AG09319 (cell line): Measurements from ENCODE around the gene PASK.

ENCODE experiments used
- DNase-seq: peaks from one replicate; pipeline ENCODE4 v3.0.0-alpha.2; 2010; ENCODE audit warnings: low read depth; ENCODE audit errors: extremely low read depth
- TF ChIP-seq, protein P1 (sequence below): IDR thresholded peaks from 2 replicates; pipeline ENCODE4 v1.5.1; 2011; ENCODE audit warnings: low read depth, mild to moderate bottlenecking, inconsistent platforms, low read length, moderate library complexity

PASK gene

DNA sequence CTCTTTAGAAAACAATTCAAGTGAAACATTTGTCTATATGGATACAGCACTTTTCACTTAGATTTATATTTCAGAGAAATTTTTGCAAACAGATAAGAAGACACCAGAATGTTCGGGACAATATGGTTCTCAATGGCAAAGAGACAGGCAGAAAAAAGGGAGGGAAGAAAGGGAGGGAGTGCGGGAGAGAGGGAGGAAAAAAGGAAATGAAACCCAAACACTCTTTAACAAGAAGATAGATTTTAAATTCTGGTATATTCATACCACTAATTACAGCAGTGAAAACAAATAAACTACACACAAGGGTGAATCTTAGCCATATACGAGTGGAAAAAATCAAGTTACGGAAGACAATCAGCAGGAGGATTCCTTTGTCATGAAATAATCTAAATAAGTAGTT, 3.0 kb downstream of the PASK start:
- TF ChIP-seq, protein P1, sequence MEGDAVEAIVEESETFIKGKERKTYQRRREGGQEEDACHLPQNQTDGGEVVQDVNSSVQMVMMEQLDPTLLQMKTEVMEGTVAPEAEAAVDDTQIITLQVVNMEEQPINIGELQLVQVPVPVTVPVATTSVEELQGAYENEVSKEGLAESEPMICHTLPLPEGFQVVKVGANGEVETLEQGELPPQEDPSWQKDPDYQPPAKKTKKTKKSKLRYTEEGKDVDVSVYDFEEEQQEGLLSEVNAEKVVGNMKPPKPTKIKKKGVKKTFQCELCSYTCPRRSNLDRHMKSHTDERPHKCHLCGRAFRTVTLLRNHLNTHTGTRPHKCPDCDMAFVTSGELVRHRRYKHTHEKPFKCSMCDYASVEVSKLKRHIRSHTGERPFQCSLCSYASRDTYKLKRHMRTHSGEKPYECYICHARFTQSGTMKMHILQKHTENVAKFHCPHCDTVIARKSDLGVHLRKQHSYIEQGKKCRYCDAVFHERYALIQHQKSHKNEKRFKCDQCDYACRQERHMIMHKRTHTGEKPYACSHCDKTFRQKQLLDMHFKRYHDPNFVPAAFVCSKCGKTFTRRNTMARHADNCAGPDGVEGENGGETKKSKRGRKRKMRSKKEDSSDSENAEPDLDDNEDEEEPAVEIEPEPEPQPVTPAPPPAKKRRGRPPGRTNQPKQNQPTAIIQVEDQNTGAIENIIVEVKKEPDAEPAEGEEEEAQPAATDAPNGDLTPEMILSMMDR: no peak

DNA sequence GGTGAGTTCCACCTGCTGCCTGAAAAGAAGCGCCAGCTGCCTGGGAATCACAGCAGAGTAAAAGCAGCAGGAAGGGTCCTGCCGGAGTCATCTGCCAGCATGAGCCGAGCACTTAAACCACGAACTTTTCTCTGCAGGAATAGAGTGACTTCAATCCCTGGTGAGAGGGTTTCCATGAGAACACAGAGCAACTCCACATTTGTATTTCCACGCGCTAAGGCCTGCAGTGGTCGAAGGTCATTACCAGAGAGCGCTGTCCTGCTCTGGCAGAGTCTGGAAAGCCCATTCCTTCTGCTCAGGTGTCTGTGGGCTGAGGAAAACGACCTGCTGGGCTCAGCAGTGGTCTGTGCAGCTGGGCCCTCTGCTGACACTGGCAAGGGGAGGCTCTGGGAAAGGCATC, 6.7 kb downstream of the PASK start:
- DNase-seq: no peak
- TF ChIP-seq, protein P1: no peak

More for the DNA sequence above, 3.0 kb downstream of the PASK start:
- no peak for DNase-seq

DNA sequence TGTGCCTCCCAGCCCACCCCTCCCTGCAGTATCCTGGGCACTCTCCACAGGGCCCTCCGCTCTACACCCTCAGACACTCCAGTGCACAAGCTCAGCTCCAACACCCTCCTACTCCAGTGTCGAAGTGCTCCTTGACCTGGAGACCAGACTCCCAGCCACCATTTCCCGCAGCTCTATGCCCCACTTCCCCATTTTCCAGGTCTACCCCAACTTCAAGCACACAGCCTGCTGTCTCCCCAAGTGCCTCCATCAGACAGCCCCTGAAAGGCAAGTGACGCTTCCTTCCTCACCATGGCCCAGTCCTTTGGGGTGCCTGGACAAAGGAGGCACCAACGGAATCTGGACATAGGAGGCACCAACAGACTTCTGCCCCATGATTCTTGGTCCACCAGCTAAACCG, 7.2 kb downstream of the PASK start:
- TF ChIP-seq, protein P1: no peak
- DNase-seq: no peak

DNA sequence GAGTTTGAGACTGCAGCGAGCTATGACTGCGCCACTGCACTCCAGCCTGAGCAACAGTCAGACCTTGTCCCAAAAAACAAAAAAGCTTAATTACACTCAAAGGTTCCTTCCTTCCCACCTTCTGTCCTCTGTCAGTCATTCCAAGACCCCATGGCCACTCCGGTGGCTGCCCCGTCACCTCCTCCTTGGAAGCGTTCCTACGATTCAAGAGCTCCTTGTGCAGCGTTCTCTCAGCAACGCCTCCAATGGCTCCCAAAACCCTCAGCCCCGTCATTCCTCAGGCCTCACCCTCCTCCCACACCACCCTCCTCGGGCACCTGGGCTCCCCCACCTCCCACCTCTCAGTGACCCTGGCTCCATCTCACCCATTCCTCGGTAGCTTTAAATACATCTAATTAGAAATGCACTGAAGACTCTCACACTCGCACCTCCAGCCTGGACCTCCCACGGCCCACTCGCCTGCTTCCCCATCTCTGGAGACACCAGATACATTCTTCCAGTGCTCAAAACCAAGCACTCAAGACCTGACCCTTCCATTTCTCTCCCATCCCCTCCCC, 8.0 kb downstream of the PASK start:
- TF ChIP-seq, protein P1: no peak

DNA sequence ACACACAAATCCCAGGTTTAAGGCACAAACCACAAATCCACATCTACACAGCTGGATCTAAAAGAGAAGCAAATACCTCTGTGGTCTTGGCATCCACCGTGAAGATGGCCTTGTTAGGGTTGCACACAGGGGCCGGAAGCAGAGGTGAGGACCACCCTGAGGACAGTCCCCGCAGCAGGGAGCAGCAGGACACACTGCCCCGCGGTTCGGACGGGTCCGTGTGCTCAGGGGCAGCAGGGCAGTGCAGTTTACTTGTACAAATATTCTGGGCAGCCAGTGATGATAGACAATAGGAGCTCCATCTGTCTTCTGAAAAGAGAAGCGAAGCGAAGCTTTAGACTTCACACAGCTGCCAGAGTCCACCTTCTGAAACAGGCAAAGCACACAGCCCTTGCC, 8.8 kb downstream of the PASK start:
- no peak for DNase-seq
- TF ChIP-seq, protein P1: no peak

More for the DNA sequence above, 8.0 kb downstream of the PASK start:
- DNase-seq: no peak

DNA sequence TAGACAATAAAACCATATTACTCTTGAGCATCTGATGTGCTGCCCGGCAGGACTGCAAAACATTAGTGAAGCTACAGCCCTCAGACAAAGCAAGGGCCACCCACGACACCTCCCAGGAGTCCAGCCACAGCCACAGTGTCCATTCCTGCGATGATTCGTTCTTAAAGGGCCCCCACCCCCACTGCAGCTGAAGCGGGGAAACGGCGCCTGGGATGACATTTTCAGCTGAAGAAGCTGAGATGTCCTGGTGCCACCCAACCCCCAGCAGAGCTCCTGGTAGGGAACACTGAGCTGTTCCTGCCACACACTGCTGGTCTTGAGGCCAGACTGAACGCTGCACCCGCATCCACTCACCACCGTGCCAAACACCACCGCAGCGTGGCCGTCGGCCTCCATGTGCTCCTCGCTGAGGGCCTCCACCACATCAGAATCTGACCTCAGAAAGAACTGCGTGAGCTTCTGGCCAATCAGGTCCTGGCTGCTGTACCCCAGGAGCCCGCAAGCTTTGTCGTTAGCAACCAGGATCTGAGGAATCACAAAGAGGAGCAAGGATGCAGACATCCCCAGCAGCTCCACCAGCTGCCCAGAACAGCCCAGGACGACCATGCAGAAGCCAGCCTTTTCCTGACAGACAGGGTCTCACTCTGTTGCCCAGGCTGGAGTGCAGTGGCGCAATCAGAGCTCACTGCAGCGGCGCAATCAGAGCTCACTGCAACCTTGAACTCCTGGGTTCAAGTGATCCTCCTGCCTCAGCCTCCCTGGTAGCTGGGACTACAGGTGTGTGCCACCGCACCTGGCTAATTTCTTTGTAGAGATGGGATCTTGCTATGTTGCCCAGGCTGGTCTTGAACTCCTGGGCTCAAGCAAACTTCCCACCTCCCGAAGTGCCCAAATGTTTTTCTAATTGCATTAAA, 9.5 kb downstream of the PASK start:
- no peak for DNase-seq
- TF ChIP-seq, protein P1: no peak

DNA sequence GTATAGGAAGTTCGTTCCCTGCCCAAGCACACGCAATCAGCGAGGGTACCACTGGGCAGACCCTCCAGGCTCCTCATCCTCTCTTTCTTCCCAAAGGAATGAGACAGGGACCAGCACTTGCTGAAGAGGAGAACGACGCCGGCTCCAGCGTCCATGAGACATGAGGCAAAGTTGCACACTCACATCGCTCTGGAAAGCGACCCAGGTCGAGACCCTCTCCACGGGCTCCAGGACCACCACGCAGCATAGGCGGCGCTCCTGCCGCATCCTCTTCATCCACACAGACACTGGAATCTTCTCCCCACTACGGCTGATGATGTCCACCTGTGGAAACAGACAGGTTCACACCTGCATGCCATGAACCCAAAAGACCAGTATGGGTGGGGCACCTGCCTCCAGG, 10.8 kb downstream of the PASK start:
- no peak for DNase-seq
- TF ChIP-seq, protein P1: no peak
